NCI-H526 (cell line): ENCODE data around the gene IZUMO2.
"Not testable (repeated sequence)": the region's sequence is repeated elsewhere in the genome, so short reads cannot be mapped to it uniquely, and the experiment has no call there.

Source experiments
- DNase-seq, 2 experiments: peaks; one replicate each; lab custom pipeline; 2025; lab: John Stamatoyannopoulos, UW

The IZUMO2 gene

GRCh38 chr19:50184196-50184595 lies 21.1 kb upstream of the IZUMO2 start:
- DNase-seq = no peak

DNA sequence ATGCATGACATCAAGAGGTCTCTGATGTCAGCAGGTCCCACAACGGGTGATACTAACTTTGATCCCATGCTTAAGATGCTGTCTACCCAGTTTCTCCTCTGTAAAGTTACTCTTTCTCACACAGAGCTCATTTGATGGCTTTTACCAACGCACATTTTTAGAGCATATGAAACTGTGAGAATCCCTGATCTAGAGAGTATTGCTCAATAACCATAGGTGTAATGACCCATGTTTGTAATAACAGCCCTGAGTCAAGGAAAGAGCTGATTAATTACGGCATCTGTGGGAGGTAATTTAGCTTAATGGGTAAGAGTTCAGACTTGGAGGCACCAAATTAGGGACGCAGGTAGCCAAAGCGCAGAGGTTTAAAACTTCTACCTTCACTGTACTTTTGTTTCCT lies 18.0 kb upstream of the IZUMO2 start:
- DNase-seq = no peak

- no peak for DNase-seq
These were observed 15.9 kb upstream of the IZUMO2 start for GRCh38 chr19:50178859-50179537.

- DNase-seq = no peak
These were observed 15.2 kb upstream of the IZUMO2 start for GRCh38 chr19:50178320-50178719.

GRCh38 chr19:50176775-50177174 lies 13.7 kb upstream of the IZUMO2 start:
- DNase-seq = no peak

GRCh38 chr19:50175924-50176323 lies 12.8 kb upstream of the IZUMO2 start:
- no peak for DNase-seq

DNA sequence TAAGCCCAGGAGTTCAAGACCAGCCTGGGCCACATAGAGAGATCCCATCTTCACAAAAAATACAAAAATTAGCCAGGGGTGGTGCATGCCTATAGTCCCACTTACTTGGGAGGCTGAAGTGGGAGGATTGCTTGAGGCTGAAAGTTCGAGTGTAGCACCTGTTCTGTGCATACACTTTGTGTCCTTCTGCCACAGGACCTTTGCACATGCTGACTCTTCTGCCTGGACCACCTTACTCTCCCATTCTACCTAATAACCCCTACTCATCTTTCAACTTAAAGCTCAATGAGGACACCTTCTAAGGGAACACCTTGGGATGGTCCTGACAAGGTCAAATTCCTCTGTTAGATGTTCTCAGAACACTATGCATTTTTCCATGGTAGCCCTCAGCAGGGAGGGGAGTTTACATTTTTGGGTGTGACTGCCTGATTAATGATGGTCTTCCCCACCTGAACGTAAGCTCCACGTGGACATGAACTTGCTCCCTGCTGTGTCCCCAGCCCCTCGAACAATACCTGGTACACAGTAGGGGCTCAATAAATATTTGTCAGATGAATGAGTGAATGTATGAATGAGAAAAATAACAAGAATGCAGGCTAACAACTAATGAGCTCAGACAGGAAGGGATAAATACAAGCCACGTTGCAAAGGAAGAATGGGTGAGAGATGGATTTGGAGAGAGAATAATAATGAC lies 11.2 kb upstream of the IZUMO2 start:
- no peak for DNase-seq

DNA sequence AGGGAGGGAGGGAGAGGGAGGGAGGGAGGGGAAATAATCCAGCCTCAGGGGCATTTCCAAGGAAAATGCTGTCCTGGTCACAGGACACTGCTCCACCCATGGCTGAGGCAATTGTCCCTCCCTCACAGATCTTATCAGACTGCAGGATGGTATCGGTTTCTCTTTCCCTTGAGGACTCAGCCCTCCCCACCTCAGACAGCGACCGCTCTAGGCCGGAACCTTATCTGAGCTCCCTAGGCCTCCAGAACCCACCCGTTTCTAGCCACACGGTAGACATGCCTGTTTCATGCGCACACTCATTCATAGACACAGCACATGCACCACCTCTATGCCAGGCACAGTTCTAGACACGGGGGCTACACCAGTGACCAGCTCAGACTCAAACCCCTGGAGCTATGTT lies 10.0 kb upstream of the IZUMO2 start:
- no peak for DNase-seq

GRCh38 chr19:50172726-50173125 lies 9.6 kb upstream of the IZUMO2 start:
- DNase-seq = no peak

GRCh38 chr19:50171752-50172151 lies 8.7 kb upstream of the IZUMO2 start:
- DNase-seq = no peak

- no peak for DNase-seq
These were observed 4.2 kb upstream of the IZUMO2 start for GRCh38 chr19:50167314-50167721.

DNA sequence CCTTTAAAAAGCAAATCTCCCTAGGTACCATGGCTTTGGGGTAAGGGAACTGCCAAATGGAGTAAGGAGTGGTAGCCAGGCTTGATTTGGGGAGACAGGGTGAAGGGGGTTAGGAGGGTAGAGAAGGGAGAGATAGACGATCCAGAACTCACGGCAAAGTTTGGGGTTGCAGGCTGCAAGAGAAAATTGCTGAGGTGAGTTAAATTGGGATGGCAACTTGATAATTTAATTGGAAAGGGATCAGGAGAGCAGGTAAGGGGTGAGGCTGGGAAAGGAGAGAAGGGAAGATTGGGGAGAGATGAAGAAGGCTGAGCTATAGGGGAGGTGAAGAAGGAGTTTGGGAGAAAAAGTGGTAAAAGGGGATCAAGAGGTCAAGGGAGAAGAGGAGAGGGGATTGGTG lies 4.0 kb downstream of the IZUMO2 start:
- no peak for DNase-seq

DNA sequence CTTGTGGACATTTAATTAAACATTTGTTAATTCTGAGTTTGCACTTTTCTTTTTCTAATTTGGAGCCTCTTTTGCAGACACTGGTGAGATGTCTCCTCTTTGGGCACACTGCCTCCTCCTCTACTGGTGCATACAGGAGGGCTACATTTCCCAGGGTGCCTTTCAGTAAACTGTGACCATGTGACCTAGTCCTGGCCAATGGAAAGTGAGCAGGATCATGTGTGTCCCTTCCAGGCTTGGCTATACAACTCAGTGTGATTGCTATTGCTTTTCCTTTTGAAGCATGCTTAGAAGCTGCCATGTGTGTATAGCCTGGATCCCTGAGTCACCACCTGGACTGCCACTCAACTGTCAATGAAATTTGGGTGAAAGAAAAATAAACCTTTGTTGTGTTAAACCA lies 4.5 kb downstream of the IZUMO2 start:
- no peak for DNase-seq

GRCh38 chr19:50155520-50156109 lies 7.5 kb downstream of the IZUMO2 start:
- no peak for DNase-seq

GRCh38 chr19:50154529-50154928 lies 8.6 kb downstream of the IZUMO2 start:
- no peak for DNase-seq

GRCh38 chr19:50152578-50152977 lies 10.5 kb downstream of the IZUMO2 start:
- no peak for DNase-seq

DNA sequence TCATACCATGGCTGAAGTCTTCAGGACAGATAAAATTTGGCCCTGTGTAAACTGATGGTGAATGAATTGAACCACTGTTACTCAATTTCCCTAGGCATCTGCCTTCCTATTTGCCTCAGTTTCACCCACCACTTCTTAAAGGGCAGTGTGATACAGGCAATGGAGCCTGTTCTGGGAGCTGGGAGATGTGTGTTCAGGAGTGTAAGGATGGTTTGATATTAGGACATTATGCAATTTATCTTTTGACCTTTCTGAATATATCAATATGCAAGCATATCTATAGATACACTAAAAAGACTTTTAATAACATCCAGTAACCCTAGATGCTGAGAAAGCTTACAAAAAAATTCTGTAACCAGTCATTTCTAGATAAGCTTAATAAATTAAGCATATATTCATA lies 14.6 kb downstream of the IZUMO2 start:
- DNase-seq = no peak

DNA sequence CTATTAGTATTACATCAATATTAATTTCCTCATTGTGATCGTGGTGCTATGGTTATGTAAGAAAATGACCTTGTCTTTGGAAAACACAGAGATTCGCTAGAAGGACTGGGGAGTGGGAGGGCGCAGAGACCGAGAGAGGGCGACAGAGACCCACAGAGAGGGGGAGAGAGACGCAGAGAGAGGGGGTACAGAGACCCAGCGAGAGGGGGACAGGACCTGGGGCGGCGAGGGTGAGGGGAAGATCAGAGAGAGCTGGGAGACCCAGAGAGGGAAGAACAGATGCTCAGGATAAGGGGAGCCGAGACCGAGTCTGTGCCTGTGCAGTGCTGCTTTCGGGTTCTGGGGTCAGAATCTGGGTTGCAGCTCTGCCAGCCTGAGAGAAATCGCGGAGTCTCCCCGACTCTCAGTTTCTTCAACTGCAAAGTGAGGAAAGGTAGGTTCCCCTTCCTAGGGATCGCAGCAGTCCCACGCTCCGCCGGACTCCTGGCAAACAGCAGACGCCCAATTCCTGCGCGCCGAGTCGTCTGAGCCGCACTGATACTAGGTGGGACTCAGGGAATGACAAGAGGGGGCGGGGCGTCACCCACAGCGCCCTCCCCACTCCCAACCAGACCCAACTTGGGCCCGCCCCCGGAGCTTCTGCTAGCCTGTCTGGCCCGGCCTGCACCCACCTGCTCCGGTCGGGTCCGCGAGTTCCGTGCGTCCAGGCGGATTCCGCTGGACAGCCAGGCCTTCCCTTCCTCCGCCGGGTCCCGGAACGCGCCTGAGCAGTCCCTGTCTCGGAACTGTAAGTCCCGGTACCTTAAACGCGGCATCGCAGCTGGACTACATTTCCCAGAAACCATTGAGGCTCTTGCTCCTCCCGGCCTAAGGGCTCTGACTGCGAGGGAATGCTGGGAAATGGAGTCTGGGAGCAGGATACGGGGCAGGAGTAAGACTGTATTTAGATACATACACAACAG lies 15.3 kb downstream of the IZUMO2 start:
- peak; percentile 89 to 95 for DNase-seq

DNA sequence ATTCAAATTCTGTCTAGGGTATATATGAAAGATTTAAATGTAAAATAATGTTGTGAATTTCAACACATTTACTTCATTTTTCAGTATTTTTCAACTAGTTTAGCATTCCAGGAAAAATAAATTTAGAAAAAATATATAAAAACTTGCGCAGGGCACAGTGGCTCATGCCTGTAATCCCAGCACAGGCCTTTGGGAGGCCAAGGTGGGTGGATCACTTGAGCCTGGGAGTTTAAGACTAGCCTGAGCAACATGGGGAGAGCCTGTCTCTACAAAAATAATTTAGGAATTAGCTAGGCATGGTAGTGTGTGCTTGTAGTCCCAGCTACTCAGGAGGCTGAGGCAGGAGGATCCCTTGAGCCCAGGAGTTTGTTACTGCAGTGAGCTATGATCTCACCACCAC lies 21.2 kb downstream of the IZUMO2 start:
- not testable (repeated sequence) for DNase-seq

DNA sequence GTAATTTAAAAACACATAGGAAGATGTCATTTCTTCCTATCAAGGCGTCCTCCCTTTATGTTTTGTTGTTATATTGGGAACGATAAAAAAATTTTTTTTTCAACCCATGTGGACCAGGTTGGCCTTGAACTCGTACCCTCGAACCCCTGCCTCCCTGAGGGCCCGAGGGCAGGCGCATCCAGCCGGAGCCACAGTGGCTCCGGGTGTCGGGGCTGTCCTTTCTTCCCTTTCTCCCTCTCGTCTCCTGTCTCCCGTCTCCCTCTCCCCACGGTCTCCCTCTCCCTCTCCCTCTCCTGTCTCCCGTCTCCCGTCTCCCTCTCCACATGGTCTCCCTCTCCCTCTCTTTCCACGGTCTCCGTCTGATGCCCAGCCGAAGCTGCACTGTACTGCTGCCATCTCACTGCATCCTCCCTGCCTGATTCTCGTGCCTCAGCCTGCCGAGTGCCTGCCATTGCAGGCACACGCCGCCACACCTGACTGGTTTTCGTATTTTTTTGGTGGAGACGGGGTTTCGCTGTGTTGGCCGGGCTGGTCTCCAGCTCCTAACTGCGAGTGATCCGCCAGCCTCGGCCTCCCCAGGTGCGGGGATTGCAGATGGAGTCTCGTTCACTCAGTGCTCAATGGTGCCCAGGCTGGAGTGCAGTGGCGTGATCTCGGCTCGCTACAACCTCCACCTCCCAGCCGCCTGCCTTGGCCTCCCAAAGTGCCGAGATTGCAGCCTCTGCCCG lies 22.8 kb downstream of the IZUMO2 start:
- not testable (repeated sequence) for DNase-seq

- DNase-seq = not testable (repeated sequence)
These were observed 26.3 kb downstream of the IZUMO2 start for GRCh38 chr19:50136603-50137365.
